RWPE2 (cell line): Measurements from ENCODE around the gene TLK1.
A peak's percentile ranks its signal among the peaks of the same experiment; 100 is the strongest.

Experiments
- ATAC-seq: fragments of 200-7000 bp; cut with Tn5 transposase; 3 replicates; pipeline ENCODE4 v1.9.1; 2021; ENCODE audit warnings: low read depth
- DNase-seq: peaks from one replicate; pipeline ENCODE4 v3.0.0-alpha.2; 2020; ENCODE audit warnings: low spot score
- H3K27ac ChIP-seq: fragments of 450-650 bp; 2 replicates; pipeline ENCODE4 v1.5.1; 2017; ENCODE audit warnings: mild to moderate bottlenecking; ENCODE audit not compliant: poor library complexity, severe bottlenecking
- H3K27me3 ChIP-seq: fragments of 250-450 bp; sonication (Bioruptor Pico); 2 replicates; pipeline ENCODE4 v1.5.1; 2021; ENCODE audit warnings: mild to moderate bottlenecking, moderate library complexity; ENCODE audit not compliant: insufficient read depth, poor library complexity, severe bottlenecking
- H3K36me3 ChIP-seq: fragments of 250-450 bp; sonication (Bioruptor Pico); 2 replicates; pipeline ENCODE4 v1.5.1; 2020; ENCODE audit warnings: low read depth, mild to moderate bottlenecking, moderate library complexity
- H3K4me1 ChIP-seq: fragments of 250-450 bp; sonication (Bioruptor Pico); 2 replicates; pipeline ENCODE4 v1.5.1; 2021; ENCODE audit warnings: mild to moderate bottlenecking, moderate library complexity; ENCODE audit not compliant: insufficient read depth, poor library complexity, severe bottlenecking
- H3K4me3 ChIP-seq: fragments of 250-450 bp; sonication (Bioruptor Pico); 2 replicates; pipeline ENCODE4 v1.5.1; 2021; ENCODE audit warnings: mild to moderate bottlenecking, moderate library complexity; ENCODE audit not compliant: severe bottlenecking
- H3K9me3 ChIP-seq: fragments of 250-450 bp; sonication (Bioruptor Pico); 2 replicates; pipeline ENCODE4 v1.5.1; 2021; ENCODE audit warnings: mild to moderate bottlenecking, moderate library complexity; ENCODE audit not compliant: severe bottlenecking
- TF ChIP-seq, protein P1 (sequence below): fragments of 450-650 bp; IDR thresholded peaks from one replicate; pipeline ENCODE4 v1.5.1; 2017; ENCODE audit warnings: mild to moderate bottlenecking, moderate library complexity; ENCODE audit not compliant: poor library complexity, severe bottlenecking

The TLK1 gene

DNA sequence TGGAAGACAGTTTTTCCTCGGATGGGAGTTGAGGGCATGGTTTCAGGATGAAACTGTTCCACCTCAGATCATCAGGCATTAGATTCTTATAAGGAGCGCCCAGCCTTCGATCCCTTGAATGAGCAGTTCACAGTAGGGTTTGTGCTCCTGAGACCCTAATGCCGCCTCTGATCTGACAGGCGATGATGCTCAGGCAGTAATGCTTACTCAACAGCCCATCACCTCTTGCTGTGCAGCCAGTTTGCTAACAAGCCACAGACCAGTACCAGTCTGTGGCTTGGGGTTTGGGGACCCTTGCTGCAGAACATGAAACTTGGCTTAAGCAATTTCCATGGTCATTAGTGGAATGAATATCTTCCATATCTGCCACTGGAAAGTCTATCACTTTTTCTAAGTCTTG, 175.3 kb downstream of the TLK1 start:
- TF ChIP-seq, protein P1, sequence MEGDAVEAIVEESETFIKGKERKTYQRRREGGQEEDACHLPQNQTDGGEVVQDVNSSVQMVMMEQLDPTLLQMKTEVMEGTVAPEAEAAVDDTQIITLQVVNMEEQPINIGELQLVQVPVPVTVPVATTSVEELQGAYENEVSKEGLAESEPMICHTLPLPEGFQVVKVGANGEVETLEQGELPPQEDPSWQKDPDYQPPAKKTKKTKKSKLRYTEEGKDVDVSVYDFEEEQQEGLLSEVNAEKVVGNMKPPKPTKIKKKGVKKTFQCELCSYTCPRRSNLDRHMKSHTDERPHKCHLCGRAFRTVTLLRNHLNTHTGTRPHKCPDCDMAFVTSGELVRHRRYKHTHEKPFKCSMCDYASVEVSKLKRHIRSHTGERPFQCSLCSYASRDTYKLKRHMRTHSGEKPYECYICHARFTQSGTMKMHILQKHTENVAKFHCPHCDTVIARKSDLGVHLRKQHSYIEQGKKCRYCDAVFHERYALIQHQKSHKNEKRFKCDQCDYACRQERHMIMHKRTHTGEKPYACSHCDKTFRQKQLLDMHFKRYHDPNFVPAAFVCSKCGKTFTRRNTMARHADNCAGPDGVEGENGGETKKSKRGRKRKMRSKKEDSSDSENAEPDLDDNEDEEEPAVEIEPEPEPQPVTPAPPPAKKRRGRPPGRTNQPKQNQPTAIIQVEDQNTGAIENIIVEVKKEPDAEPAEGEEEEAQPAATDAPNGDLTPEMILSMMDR = no peak
- Histone ChIP-seq H3K9me3 (peaks cover 3% of the 10 kb centered on the region), H3K36me3 (peaks cover 8% of the 10 kb centered on the region; the same call in 1 of the 2 replicates), H3K27ac (no peak overlapping the region), H3K4me1 (no peaks in the 10 kb centered on the region), H3K27me3 (no peaks in the 10 kb centered on the region), H3K4me3 (no peak overlapping the region)
- no peak for DNase-seq
- no peak for ATAC-seq

DNA sequence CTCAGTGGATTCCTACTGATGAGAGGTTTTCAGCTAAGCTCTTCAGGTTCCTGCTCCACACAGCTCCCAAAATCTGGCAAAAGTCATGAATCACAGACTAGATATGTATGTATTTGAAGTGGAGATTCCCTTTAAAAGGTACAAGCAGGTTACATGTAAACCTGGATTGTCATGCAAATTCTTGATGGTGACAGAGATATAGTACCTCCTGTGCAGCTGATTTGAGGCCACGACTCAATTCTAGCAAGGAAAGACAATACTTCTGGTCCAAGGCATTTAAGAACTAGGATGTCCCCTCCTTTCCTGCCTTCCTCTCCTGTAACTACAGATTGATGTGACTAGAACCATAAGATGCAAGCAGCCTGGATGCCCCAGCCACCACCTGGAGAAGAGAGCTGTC, 176.6 kb downstream of the TLK1 start:
- H3K36me3 ChIP-seq = 0 out of 2 replicates have a peak, but pooled peaks cover 3% of the 10 kb centered on the region
- no peak overlapping the region for H3K27ac ChIP-seq
- H3K4me3 ChIP-seq = no peak overlapping the region
- no peaks in the 10 kb centered on the region for H3K27me3 ChIP-seq
- peaks cover 3% of the 10 kb centered on the region for H3K9me3 ChIP-seq
- ATAC-seq (no peak), DNase-seq (no peak)
- TF ChIP-seq, protein P1 = no peak
- no peaks in the 10 kb centered on the region for H3K4me1 ChIP-seq

DNA sequence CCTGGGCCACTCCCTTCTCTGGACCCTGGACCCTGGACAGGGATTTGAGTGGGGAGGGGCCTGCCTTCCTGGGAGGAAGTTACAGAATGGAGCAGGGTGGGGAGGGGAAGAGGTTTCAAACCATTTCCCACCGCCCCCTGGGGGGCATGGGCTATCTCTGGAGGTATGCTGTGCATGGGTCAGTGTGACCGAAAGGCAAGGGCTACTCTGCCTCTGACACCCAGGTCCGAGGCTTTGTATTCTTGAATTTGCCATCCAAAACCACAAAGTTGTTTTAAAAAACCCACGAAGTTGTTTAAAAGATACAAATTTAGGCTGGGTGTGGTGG, 184.8 kb downstream of the TLK1 start:
- TF ChIP-seq, protein P1 = no peak
- Histone ChIP-seq H3K9me3 (no peaks in the 10 kb centered on the region), H3K27ac (no peak overlapping the region), H3K4me1 (peaks cover 4% of the 10 kb centered on the region), H3K27me3 (no peaks in the 10 kb centered on the region), H3K36me3 (no peaks in the 10 kb centered on the region), H3K4me3 (no peak overlapping the region)
- ATAC-seq (no peak), DNase-seq (no peak)

DNA sequence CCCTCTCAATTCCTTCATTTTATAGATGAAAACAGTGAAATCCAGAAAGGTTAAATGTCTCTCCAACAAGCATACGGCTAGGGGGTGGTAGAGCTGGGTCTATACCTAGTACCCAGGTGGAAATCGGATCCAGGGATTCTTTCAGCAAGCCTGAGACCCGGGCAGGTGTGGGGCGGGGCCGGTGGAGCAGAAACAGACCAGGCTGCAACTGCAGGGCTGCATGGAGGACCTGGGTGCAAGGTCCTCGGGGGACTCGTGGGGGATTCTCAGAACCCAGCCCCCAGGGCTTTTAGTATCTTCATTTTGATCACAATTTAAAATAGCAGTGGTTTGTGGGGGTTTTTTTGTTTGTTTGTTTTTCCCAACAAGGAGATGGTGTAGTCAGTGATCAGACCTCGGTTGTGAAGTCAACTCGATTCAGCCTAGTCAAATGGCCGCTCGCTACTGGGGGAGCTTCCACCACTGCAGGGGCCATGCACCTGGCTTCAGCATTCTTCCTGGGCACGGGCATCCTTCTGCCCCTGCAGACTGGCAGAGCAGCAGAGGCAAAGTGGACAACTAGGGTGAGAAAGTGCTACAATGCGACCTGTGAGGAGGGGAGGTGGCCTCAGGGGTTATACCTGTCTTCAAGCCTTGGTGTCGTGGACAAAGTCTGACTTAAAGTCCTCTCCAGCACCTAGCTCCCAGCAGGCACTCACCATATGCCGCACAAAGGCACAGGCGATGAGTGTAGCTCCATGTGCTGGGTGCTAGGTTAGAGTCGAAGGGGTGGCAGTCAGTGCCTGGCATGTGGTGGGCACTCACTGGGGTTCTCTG, 185.4 kb downstream of the TLK1 start:
- DNase-seq (no peak), ATAC-seq (no peak)
- H3K9me3 ChIP-seq = no peaks in the 10 kb centered on the region
- no peaks in the 10 kb centered on the region for H3K36me3 ChIP-seq
- TF ChIP-seq, protein P1 = no peak
- no peaks in the 10 kb centered on the region for H3K27me3 ChIP-seq
- H3K27ac ChIP-seq = no peak overlapping the region
- no peak overlapping the region for H3K4me3 ChIP-seq
- peaks cover 4% of the 10 kb centered on the region for H3K4me1 ChIP-seq

DNA sequence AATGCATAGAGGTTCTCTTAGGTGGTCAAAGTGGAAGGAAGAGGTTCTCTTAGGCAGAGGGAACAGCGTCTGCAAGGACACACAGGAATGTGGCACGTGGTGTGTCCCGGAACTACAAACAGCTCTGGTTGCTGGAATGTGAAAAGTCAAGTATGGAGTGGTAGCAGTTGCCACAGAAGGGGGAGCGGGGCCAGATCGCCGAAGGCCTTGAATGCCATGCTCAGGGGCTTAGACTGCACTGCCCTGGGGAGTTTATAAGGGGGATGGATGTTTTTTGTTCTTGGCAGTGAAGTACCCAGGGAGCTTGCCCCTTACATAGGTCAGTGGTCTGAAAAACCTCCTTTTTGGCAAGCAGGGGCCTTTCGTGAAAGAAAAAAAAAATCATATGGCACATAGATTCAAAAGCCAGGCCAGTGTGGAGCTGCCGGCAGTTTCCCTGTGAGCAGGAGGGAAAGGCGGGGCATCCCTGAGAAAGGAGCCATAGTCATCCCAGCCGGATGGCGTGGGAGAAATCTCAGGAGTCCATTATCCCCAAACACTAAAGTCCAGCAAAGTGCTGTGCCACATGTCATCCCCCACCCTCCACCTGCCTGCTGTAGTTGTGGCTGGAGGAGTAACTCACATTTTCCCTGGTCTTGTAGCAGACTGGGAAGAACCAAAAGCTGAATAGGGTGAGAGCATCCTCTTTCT, 186.2 kb downstream of the TLK1 start:
- H3K27ac ChIP-seq = no peak overlapping the region

More for the DNA sequence above, 186.2 kb downstream of the TLK1 start:
- H3K27me3 ChIP-seq = no peaks in the 10 kb centered on the region
- peaks cover 4% of the 10 kb centered on the region for H3K4me1 ChIP-seq
- ATAC-seq = peak; percentile 7
- TF ChIP-seq, protein P1 = no peak
- H3K9me3 ChIP-seq = no peaks in the 10 kb centered on the region
- DNase-seq = no peak
- no peaks in the 10 kb centered on the region for H3K36me3 ChIP-seq
- H3K4me3 ChIP-seq = no peak overlapping the region
